ENCODE measurements around the gene RRP8.

DNA sequence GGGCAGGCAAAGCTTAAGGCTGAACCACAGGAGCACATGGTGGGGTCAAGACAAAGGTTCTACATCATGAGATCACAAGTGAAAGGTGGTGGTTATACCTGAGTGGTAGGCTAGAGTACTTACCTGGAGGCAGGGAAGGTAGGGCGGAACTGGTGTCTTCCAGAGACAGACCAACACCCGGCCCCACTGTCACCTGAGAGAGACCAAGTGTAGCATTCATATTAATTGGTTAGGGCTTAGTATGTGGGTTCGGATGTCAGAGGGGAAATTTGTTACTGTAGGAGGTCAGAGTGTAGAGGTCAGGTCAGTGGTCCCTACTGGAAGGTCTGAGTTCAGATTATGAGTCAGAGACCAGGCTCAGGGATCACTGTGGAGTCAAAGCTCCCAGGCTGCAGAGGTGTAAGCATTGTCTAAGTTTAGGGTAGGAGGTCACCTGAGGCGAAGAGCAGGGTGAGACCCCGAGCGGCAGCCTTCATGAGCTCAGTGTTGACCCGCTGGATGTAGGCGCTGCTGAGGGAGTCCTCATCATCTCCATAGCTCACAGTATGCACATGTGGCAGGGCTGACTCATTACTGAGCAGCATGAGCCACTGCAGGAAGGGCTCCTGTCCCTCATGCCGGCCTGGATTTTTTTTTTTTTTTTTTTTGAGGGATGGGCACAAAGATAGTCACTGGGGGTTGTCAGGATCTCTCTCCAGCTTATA is 12.6 kb upstream of the RRP8 start:
- TF ChIP-seq, protein P1, sequence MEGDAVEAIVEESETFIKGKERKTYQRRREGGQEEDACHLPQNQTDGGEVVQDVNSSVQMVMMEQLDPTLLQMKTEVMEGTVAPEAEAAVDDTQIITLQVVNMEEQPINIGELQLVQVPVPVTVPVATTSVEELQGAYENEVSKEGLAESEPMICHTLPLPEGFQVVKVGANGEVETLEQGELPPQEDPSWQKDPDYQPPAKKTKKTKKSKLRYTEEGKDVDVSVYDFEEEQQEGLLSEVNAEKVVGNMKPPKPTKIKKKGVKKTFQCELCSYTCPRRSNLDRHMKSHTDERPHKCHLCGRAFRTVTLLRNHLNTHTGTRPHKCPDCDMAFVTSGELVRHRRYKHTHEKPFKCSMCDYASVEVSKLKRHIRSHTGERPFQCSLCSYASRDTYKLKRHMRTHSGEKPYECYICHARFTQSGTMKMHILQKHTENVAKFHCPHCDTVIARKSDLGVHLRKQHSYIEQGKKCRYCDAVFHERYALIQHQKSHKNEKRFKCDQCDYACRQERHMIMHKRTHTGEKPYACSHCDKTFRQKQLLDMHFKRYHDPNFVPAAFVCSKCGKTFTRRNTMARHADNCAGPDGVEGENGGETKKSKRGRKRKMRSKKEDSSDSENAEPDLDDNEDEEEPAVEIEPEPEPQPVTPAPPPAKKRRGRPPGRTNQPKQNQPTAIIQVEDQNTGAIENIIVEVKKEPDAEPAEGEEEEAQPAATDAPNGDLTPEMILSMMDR (IDR thresholded peaks at IDR 0.05): no peak
- no peak for TF ChIP-seq POLR2A (IDR thresholded peaks at IDR 0.05)

Data from lower leg skin (tissue), 3 donors.